MM.1S (cell line): Measurements from ENCODE around the gene TLR2.

Source experiments
- CTCF ChIP-seq: fragments of 300-600 bp; sonication (generic); IDR thresholded peaks from 2 replicates; pipeline ENCODE4 v1.5.1; 2016; ENCODE audit warnings: antibody characterized with exemption, low read length, mixed read lengths
- EZH2 ChIP-seq: fragments of 300-600 bp; sonication (generic); optimal IDR thresholded peaks from 2 replicates; pipeline ENCODE3; 2017; ENCODE audit warnings: low read depth, mild to moderate bottlenecking, antibody characterized with exemption, low read length, mixed read lengths
- EZH2phosphoT487 ChIP-seq: fragments of 300-600 bp; sonication (generic); IDR thresholded peaks from 2 replicates; pipeline ENCODE4 v1.6.1; 2018; ENCODE audit warnings: antibody characterized with exemption, low read length

DNA sequence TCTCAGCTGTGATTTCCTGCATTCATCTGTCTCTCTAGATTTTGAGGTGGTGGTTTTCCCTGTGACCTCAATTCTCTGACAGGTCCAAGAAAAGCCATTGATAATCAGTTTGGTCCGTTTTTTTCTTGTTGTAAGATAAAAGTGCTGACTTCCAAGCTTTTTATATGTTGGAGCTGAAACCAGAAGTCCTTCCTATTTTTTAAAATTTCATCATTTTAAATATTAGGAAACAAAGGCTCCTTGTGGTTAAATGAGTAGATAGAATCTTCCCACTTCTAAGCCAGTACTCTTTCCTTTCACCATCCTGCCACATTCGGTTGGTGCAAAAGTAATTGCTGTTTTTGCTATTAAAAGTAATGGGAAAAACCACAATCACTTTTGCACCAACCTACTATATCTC is 57.5 kb downstream of the TLR2 start:
- TF ChIP-seq CTCF: no peak
- TF ChIP-seq EZH2: no peak
- TF ChIP-seq EZH2phosphoT487: no peak
